Right lobe of liver (tissue), 6 donors: ENCODE results near the gene CYP4X1. TPM values are rescaled to one million over a fixed set of nuclear protein-coding genes. Genes with fewer than 3 reads are reported as not detected.
"Not testable (repeated sequence)": the region's sequence is repeated elsewhere in the genome, so short reads cannot be mapped to it uniquely, and the experiment has no call there.

ENCODE experiments used
- ATAC-seq, 4 donors: fragments of 200-7000 bp; cut with Tn5 transposase; one replicate each; pipeline ENCODE4 v1.9.1; 2020; ENCODE audit warnings: mild to moderate bottlenecking in 4 of 4, moderate library complexity in 4 of 4
- DNase-seq, 3 donors: peaks; one replicate each; pipeline ENCODE4 v3.0.0-alpha.2; 2020
- H3K27ac ChIP-seq, 3 donors: fragments of 200-600 bp; one replicate each; pipeline ENCODE4 v1.8.0; 2022
- H3K27me3 ChIP-seq, 2 donors: fragments of 200-600 bp; one replicate each; pipeline ENCODE4 v1.8.0; 2022
- H3K36me3 ChIP-seq, 4 donors: fragments of 200-600 bp; sonication (generic) in 1 of 4; one replicate each; pipeline versions ENCODE4 v1.5.1 to v1.8.0; 2017 to 2022; ENCODE audit warnings: control low read depth in 1 of 4
- H3K4me1 ChIP-seq, 4 donors: fragments of 200-600 bp; sonication (generic) in 1 of 4; one replicate each; pipeline versions ENCODE4 v1.5.1 to v1.8.0; 2017 to 2022; ENCODE audit warnings: control low read depth in 1 of 4
- H3K4me3 ChIP-seq, 3 donors: fragments of 200-600 bp; one replicate each; pipeline ENCODE4 v1.8.0; 2022
- H3K9me3 ChIP-seq, 4 donors: fragments of 200-600 bp; sonication (generic) in 1 of 4; one replicate each; pipeline versions ENCODE4 v1.5.1 to v1.8.0; 2017 to 2022; ENCODE audit warnings: control low read depth in 1 of 4
- POLR2A ChIP-seq: fragments of 450-650 bp; IDR thresholded peaks from one replicate; pipeline ENCODE4 v1.6.1; 2017; ENCODE audit warnings: antibody characterized with exemption, mild to moderate bottlenecking
- WGBS: methylation state at CpG from one replicate; pipeline ENCODE4 v1.1.6; 2018; ENCODE audit warnings: low coverage, low lambda C conversion rate; ENCODE audit not compliant: insufficient coverage; ENCODE audit errors: missing lambda C conversion rate; 5-methylcytosine and 5-hydroxymethylcytosine counted together
- intact Hi-C, 2 donors: fragments of 100-400 bp; cut with DNase I; formaldehyde crosslinking; loops; one replicate each; pipeline versions ENCODE4 v1.11.2 to v1.14.1; 2022
- long read RNA-seq: library from polyadenylated mRNA; unstranded; transcript quantifications from one replicate; pipeline ENCODE4 v2.0.0, GENCODE V29; 2019
- total RNA-seq, 6 experiments: library from RNA; depleted of rRNA in 2 of 6; stranded (reverse); fragments of >200 nt in 2 of 6; fragmentation: NEBNext Ultra II Directional in 3 of 6; extraction: Animal tissue kit (Norgen Biotek cat#: 25700) in 3 of 6; gene quantifications; one replicate each; pipeline versions ENCODE4 v1.1.0 to v1.2.4, GENCODE V29; 2016 to 2023
- TF ChIP-seq, protein P1 (sequence below), 4 donors: fragments of 200-600 bp in 3 of 4; fragments of 450-650 bp in 1 of 4; IDR thresholded peaks; one replicate each; pipeline versions ENCODE4 v1.5.1 to v1.8.0; 2016 to 2022; ENCODE audit warnings: antibody characterized with exemption in 4 of 4, mild to moderate bottlenecking in 2 of 4
- donor health status: DM: no; HTN: yes; CAD: no.
- donor health status: DM: no; HTN: no; CAD: no.
- donor health status: DM: no; HTN: no; CAD: no.
- donor health status: DM: no; HTN: yes; CAD: no.
- donor health status: DM: no; HTN: yes; CAD: no.

The CYP4X1 gene, protein sequence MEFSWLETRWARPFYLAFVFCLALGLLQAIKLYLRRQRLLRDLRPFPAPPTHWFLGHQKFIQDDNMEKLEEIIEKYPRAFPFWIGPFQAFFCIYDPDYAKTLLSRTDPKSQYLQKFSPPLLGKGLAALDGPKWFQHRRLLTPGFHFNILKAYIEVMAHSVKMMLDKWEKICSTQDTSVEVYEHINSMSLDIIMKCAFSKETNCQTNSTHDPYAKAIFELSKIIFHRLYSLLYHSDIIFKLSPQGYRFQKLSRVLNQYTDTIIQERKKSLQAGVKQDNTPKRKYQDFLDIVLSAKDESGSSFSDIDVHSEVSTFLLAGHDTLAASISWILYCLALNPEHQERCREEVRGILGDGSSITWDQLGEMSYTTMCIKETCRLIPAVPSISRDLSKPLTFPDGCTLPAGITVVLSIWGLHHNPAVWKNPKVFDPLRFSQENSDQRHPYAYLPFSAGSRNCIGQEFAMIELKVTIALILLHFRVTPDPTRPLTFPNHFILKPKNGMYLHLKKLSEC
- total RNA-seq: 1 to 10 TPM; 1.2 to 4.1 (median 2.1) TPM
- long read RNA-seq, partial matches to known transcripts: 1 of 1 reads
- long read RNA-seq, other reads (novel, unspliced or antisense): 0 of 1 reads

DNA sequence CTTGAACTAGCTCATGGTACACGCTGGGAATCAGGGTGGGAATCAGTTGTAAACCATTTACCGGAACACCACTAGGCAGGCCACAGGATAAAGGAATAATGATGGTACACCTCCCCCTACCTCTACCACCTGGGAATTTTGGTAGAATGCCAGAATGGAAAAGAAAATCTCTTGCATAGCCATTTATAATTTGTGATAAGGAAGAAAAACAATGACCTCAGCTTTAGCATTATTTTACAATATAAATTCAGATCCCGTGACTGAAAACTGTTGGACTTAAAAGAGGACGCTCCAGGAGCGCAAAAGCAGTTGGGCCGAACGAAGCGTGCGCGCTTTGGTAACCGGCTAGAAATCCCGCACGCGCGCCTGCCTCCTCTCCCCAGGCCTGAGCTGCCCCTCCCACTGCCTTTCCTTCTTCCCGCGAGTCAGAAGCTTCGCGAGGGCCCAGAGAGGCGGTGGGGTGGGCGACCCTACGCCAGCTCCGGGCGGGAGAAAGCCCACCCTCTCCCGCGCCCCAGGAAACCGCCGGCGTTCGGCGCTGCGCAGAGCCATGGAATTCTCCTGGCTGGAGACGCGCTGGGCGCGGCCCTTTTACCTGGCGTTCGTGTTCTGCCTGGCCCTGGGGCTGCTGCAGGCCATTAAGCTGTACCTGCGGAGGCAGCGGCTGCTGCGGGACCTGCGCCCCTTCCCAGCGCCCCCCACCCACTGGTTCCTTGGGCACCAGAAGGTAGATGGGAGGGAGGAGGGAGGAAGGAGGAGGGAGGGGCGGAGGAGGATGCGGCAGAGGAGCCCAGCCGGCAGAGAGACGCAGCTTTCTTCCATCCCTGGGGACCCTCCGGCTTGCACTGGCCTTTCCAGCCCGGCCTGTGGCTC is at the start of gene CYP4X1:
Gene CYP4X1 (plus strand): TSS at position 402 of the 873 bp plus-strand sequence. CDS start 149 bp downstream, at position 551.
- Histone ChIP-seq H3K36me3 (no peaks in the 10 kb centered on the region), H3K4me3 (peak within 1 kb of the TSS in 1 of 3 donors; percentile 33), H3K27ac (no peak within 1 kb of the TSS), H3K27me3 (no peaks in the 10 kb centered on the region), H3K4me1 (peaks cover 0 to 4% (median 0%) of the 10 kb centered on the region in 4 donors), H3K9me3 (no peaks in the 10 kb centered on the region)
- DNase-seq (peak in 1 of 3 donors; percentile 52), ATAC-seq (peak in 1 of 4 donors; percentile 28)
- intact Hi-C loops: no loop called here
- 30% methylated on average over 18 of the region's 49 CpGs for WGBS
- TF ChIP-seq POLR2A: no peak
- TF ChIP-seq, protein P1, sequence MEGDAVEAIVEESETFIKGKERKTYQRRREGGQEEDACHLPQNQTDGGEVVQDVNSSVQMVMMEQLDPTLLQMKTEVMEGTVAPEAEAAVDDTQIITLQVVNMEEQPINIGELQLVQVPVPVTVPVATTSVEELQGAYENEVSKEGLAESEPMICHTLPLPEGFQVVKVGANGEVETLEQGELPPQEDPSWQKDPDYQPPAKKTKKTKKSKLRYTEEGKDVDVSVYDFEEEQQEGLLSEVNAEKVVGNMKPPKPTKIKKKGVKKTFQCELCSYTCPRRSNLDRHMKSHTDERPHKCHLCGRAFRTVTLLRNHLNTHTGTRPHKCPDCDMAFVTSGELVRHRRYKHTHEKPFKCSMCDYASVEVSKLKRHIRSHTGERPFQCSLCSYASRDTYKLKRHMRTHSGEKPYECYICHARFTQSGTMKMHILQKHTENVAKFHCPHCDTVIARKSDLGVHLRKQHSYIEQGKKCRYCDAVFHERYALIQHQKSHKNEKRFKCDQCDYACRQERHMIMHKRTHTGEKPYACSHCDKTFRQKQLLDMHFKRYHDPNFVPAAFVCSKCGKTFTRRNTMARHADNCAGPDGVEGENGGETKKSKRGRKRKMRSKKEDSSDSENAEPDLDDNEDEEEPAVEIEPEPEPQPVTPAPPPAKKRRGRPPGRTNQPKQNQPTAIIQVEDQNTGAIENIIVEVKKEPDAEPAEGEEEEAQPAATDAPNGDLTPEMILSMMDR (IDR thresholded peaks at IDR 0.05): no peak

DNA sequence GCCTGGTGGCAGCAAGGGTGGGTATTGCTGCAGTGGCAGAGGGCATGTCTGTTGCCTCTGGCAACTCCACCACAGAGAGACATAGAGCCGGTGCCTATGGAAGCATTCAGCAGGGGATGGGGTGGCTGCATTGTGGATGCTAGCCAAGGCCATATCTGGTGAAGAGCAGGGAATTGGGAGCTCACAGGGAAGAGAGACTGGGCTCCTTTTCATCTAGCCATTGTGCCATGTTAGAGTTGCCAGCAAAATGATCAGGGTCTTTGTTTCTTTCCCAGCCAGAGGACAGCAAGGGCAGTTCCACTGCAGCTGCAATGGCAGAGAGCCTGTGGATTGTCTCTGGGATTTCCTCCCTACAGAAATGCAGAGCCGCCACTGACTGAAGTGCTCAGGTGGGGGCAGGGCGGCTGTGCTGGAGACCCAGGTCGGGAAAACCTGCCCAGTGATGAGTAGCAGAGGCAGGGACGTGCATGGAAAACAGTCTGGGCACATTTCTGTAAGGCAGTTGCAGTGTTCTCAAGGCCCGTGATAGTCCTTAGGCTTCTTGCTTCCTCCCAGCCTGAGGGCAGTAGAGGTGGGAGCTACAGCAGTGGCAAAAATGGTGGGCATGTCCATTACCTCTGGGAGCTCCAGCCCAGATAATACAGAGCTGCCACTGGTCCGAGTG is 40.2 kb upstream of the CYP4X1 start:
- intact Hi-C loops: loop anchor here in 1 of 2 donors (10.0 kb wide), 1 partner anchor 498 kb away; the partner anchor contains the start of gene DMBX1
- no peaks in the 10 kb centered on the region for H3K27me3 ChIP-seq
- no peak for TF ChIP-seq POLR2A
- TF ChIP-seq, protein P1 (IDR thresholded peaks at IDR 0.05): no peak
- ATAC-seq: no peak
- H3K36me3 ChIP-seq: no peaks in the 10 kb centered on the region
- H3K9me3 ChIP-seq: no peaks in the 10 kb centered on the region
- 60% methylated on average over 4 of the region's 7 CpGs for WGBS
- no peaks in the 10 kb centered on the region for H3K4me1 ChIP-seq
- DNase-seq: no peak
- no peak overlapping the region for H3K27ac ChIP-seq
- H3K4me3 ChIP-seq: no peak overlapping the region

DNA sequence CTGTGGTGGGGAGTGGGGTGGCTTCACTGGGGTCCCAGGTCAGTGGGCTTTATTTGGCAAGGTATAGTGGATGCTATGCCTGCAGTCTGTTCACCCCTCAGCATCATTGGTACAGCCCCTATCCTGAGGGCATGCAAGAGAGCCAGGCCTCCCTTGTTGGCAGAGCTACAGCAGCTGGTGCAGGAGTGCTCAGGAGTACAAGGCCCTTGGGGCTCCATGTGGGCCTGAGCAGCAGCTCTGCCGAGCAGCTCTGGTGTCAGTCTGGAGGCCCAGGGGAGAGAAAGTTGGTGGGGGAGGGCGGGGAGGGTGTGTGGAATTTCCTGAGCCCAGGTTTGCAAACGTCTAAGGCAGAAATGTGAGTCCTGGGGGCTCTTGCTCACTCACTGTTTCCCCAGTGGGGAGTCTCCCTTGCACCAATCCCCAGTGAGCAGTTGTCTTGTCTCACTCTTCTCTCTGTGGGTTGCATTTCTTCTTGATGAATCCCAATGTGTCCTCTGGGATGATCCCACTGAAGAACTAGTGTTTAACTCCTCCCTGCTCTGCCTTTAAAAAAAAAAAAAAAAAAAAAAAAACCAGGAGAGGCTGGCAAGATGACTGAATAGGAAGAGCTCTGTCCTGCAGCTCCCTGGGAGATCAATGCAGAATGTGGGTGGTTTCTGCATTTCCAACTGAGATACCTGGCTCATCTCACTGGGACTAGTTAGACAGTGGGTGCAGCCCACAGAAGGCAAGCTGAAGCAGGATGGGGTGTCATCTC is 39.5 kb upstream of the CYP4X1 start:
- no peak overlapping the region for H3K4me3 ChIP-seq
- no peak for TF ChIP-seq POLR2A
- TF ChIP-seq, protein P1 (IDR thresholded peaks at IDR 0.05): no peak
- H3K9me3 ChIP-seq: no peaks in the 10 kb centered on the region
- H3K27ac ChIP-seq: no peak overlapping the region
- no peaks in the 10 kb centered on the region for H3K27me3 ChIP-seq
- ATAC-seq (no peak), DNase-seq (no peak)
- intact Hi-C loops: loop anchor here in 1 of 2 donors (10.0 kb wide), 1 partner anchor 499 kb away; the partner anchor contains the start of gene DMBX1
- H3K36me3 ChIP-seq: no peaks in the 10 kb centered on the region
- WGBS: 80% methylated on average over 1 of the region's 3 CpGs
- no peaks in the 10 kb centered on the region for H3K4me1 ChIP-seq

DNA sequence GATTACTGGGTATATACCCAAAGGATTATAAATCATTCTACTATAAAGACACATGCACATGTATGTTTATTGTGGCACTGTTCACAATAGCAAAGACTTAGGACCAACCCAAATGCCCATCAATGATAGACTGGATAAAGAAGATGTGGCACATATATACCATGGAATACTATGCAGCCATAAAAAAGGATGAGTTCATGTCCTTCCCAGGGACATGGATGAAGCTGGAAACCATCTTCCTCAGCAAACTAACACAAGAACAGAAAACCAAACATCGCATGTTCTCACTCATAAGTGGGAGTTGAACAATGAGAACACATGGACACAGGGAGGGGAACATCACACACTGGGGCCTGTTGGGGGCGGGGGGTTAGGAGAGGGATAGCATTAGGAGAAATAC is 32.9 kb upstream of the CYP4X1 start:
- 63% methylated on average over 2 of the region's 2 CpGs for WGBS
- H3K4me3 ChIP-seq, H3K36me3 ChIP-seq, H3K9me3 ChIP-seq, H3K27ac ChIP-seq, intact Hi-C loops, ATAC-seq, DNase-seq, H3K4me1 ChIP-seq, H3K27me3 ChIP-seq: not testable (repeated sequence)
